A549 treated with DMSO at 1 μM for 4 hours (cell line): ENCODE results near the gene KRTAP4-2. TPM values are rescaled to one million over a fixed set of nuclear protein-coding genes. Genes with fewer than 3 reads are reported as not detected.

ENCODE experiments used
- total RNA-seq: library from RNA; stranded (reverse); fragments of 200-300 nt; extraction: Qiagen RNA extraction; gene quantifications from 5 replicates; pipeline ENCODE4 v1.2.3, GENCODE V29; 2022; ENCODE audit warnings: low read depth

KRTAP4-2 gene
- total RNA-seq, result not detected in 5 replicates

GRCh38 chr17:41177727-41178271, at the start of gene KRTAP4-2:
Gene KRTAP4-2, minus strand, starts transcription at chr17:41178221. Its CDS starts 57 bp downstream, at chr17:41178164.

GRCh38 chr17:41226598-41227095, 48.6 kb upstream of the KRTAP4-2 start, which contains the start of gene KRTAP9-2:
Gene KRTAP9-2, plus strand, starts transcription at chr17:41226648. Its CDS starts 7 bp downstream, at chr17:41226655.

GRCh38 chr17:41189837-41190318, 11.9 kb upstream of the KRTAP4-2 start, which contains the start of gene KRTAP9-1:
Gene KRTAP9-1, plus strand, starts transcription at chr17:41189887. Its CDS starts 0 bp downstream, at chr17:41189887.

GRCh38 chr17:41184480-41184961, 6.5 kb upstream of the KRTAP4-2 start, which contains the start of gene KRTAP4-1:
Gene KRTAP4-1, minus strand, starts transcription at chr17:41184911. Its CDS starts 57 bp downstream, at chr17:41184854.

GRCh38 chr17:41168121-41168520, 9.9 kb downstream of the KRTAP4-2 start, which contains the start of gene KRTAP4-3:
Gene KRTAP4-3, minus strand, starts transcription at chr17:41168221. Its CDS starts 49 bp downstream, at chr17:41168172.

GRCh38 chr17:41160648-41161047, 17.4 kb downstream of the KRTAP4-2 start, which contains the start of gene KRTAP4-4:
Gene KRTAP4-4, minus strand, starts transcription at chr17:41160748. Its CDS starts 57 bp downstream, at chr17:41160691.

GRCh38 chr17:41149652-41149985, 28.4 kb downstream of the KRTAP4-2 start, which contains the start of gene KRTAP4-5:
Gene KRTAP4-5, minus strand, starts transcription at chr17:41149825. Its CDS starts 58 bp downstream, at chr17:41149767.

GRCh38 chr17:41140360-41141131, 37.5 kb downstream of the KRTAP4-2 start, which contains the start of gene KRTAP4-6:
Gene KRTAP4-6, minus strand, starts transcription at chr17:41140544. Its CDS starts 57 bp downstream, at chr17:41140487.

Other genes starting within 250 kb of the KRTAP4-2 start
- 0.09 to 0.18 TPM (median 0.10 TPM) in 3 of 5 replicates, not detected in the others for gene KRT23, start 240.6 kb downstream of the KRTAP4-2 start, total RNA-seq
- gene KRT39, start 211.3 kb downstream of the KRTAP4-2 start, total RNA-seq, result not detected in 5 replicates
- gene KRT40, start 193.9 kb downstream of the KRTAP4-2 start, total RNA-seq, result not detected in 5 replicates
- gene KRTAP3-3, start 184.1 kb downstream of the KRTAP4-2 start, total RNA-seq, result not detected in 5 replicates
- gene KRTAP3-2, start 178.3 kb downstream of the KRTAP4-2 start, total RNA-seq, result 0.26 to 0.35 TPM (median 0.34 TPM) in 3 of 5 replicates, not detected in the others
- not detected in 5 replicates for gene KRTAP3-1, start 169.1 kb downstream of the KRTAP4-2 start, total RNA-seq
- gene KRTAP1-5, start 151.0 kb downstream of the KRTAP4-2 start, total RNA-seq, result 0.08 TPM in 1 of 5 replicates, not detected in the others
- gene KRTAP1-4, start 148.0 kb downstream of the KRTAP4-2 start, total RNA-seq, result not detected in 5 replicates
- gene KRTAP1-3, start 143.3 kb downstream of the KRTAP4-2 start, total RNA-seq, result not detected in 5 replicates
- gene KRTAP1-1, start 136.8 kb downstream of the KRTAP4-2 start, total RNA-seq, result not detected in 5 replicates
- not detected in 5 replicates for gene KRTAP2-1, start 130.9 kb downstream of the KRTAP4-2 start, total RNA-seq
- gene KRTAP2-2, start 123.0 kb downstream of the KRTAP4-2 start, total RNA-seq, result not detected in 5 replicates
- 0.12 to 0.13 TPM in 2 of 5 replicates, not detected in the others for gene KRTAP2-3, start 118.1 kb downstream of the KRTAP4-2 start, total RNA-seq
- gene KRTAP2-4, start 112.3 kb downstream of the KRTAP4-2 start, total RNA-seq, result not detected in 5 replicates
- gene KRTAP4-7, start 94.1 kb downstream of the KRTAP4-2 start, total RNA-seq, result not detected in 5 replicates
- not detected in 5 replicates for gene KRTAP4-8, start 80.1 kb downstream of the KRTAP4-2 start, total RNA-seq
- not detected in 5 replicates for gene KRTAP4-16, start 76.0 kb downstream of the KRTAP4-2 start, total RNA-seq
- 0.20 TPM in 1 of 5 replicates, not detected in the others for gene KRTAP4-9, start 72.8 kb downstream of the KRTAP4-2 start, total RNA-seq
- not detected in 5 replicates for gene KRTAP4-11, start 59.8 kb downstream of the KRTAP4-2 start, total RNA-seq
- gene KRTAP4-12, start 54.0 kb downstream of the KRTAP4-2 start, total RNA-seq, result not detected in 5 replicates
- not detected in 5 replicates for gene KRTAP4-6, start 37.7 kb downstream of the KRTAP4-2 start, total RNA-seq
- not detected in 5 replicates for gene KRTAP4-5, start 28.4 kb downstream of the KRTAP4-2 start, total RNA-seq
- not detected in 5 replicates for gene KRTAP4-4, start 17.5 kb downstream of the KRTAP4-2 start, total RNA-seq
- not detected in 5 replicates for gene KRTAP4-3, start 10.0 kb downstream of the KRTAP4-2 start, total RNA-seq
- 0.15 to 0.30 TPM (median 0.20 TPM) in 4 of 5 replicates, not detected in the other for gene KRTAP4-1, start 6.7 kb upstream of the KRTAP4-2 start, total RNA-seq
- not detected in 5 replicates for gene KRTAP9-1, start 11.7 kb upstream of the KRTAP4-2 start, total RNA-seq
- not detected in 5 replicates for gene KRTAP9-2, start 48.4 kb upstream of the KRTAP4-2 start, total RNA-seq
- gene KRTAP9-3, start 54.2 kb upstream of the KRTAP4-2 start, total RNA-seq, result not detected in 5 replicates
- gene KRTAP9-8, start 59.8 kb upstream of the KRTAP4-2 start, total RNA-seq, result not detected in 5 replicates
- gene KRTAP9-4, start 71.5 kb upstream of the KRTAP4-2 start, total RNA-seq, result not detected in 5 replicates
- not detected in 5 replicates for gene KRTAP9-9, start 77.2 kb upstream of the KRTAP4-2 start, total RNA-seq
- gene KRTAP9-6, start 87.2 kb upstream of the KRTAP4-2 start, total RNA-seq, result not detected in 5 replicates
- not detected in 5 replicates for gene KRTAP9-7, start 97.5 kb upstream of the KRTAP4-2 start, total RNA-seq
- gene KRTAP29-1, start 124.6 kb upstream of the KRTAP4-2 start, total RNA-seq, result not detected in 5 replicates
- not detected in 5 replicates for gene KRTAP16-1, start 131.1 kb upstream of the KRTAP4-2 start, total RNA-seq
- not detected in 5 replicates for gene KRTAP17-1, start 137.5 kb upstream of the KRTAP4-2 start, total RNA-seq
- gene KRT33A, start 172.6 kb upstream of the KRTAP4-2 start, total RNA-seq, result not detected in 5 replicates
- 0.07 to 0.28 TPM (median 0.15 TPM) in 3 of 5 replicates, not detected in the others for gene KRT33B, start 191.6 kb upstream of the KRTAP4-2 start, total RNA-seq
- gene KRT34, start 204.1 kb upstream of the KRTAP4-2 start, total RNA-seq, result 0.29 to 0.53 TPM (median 0.49 TPM) in 5 replicates
- gene KRT31, start 219.4 kb upstream of the KRTAP4-2 start, total RNA-seq, result not detected in 5 replicates
- gene KRT37, start 246.4 kb upstream of the KRTAP4-2 start, total RNA-seq, result not detected in 5 replicates